GM12875 (cell line): ENCODE data around the gene CTIF.

ENCODE experiments used
- H3K4me3 ChIP-seq: one replicate; pipeline ENCODE4 v1.5.1; 2011; ENCODE audit warnings: low read depth, low read length, control low read depth
- CTCF ChIP-seq: IDR thresholded peaks from 2 replicates; pipeline ENCODE4 v1.5.1; 2011; ENCODE audit warnings: low read depth, mild to moderate bottlenecking, control low read depth, inconsistent platforms, low read length, moderate library complexity, borderline replicate concordance; ENCODE audit not compliant: insufficient read depth

CTIF gene

DNA sequence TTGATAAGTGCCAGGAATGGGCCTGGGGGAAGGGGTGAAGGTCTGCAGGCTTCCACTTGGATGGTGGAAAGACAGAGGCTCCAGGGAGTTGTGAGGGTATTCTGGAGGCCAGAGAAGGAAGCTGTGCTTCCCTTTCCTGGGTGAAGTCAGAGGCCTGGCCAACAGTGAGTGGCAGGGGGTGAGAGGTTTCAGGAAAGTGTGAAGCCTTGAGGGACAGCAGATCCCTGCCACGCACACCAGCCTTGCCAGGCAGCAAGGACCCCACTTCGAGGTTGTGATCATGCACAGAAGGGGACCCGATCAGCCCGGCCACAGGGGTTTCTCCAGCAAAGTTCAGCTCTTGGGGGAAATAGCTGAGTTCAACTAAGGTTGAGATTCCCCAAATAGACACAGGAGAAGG is 345.5 kb downstream of the CTIF start:
- no peak overlapping the region for H3K4me3 ChIP-seq
- no peak for TF ChIP-seq CTCF

DNA sequence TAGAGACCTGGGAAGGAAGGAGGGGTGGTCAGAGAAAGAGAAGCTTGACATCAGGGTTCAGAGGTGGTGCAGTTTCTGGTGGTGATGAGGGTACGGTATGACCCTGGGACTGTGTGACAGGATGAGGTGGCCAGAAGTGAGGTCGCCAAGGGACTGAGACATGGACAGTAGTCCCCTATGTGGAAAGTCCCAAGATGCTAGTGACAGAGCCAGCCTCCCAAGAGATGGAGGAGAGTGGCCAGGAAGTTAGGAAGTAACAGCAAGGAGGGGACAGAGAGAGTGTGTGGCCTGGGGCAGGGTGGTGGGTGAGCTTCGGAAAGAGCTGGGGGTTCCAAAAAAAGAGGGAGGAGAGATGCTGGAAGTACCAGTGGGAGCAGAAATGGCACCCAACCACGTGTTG is 345.9 kb downstream of the CTIF start:
- H3K4me3 ChIP-seq: no peak overlapping the region
- no peak for TF ChIP-seq CTCF

GRCh38 chr18:48885266-48885923 is 346.6 kb downstream of the CTIF start:
- no peak overlapping the region for H3K4me3 ChIP-seq
- TF ChIP-seq CTCF: no peak

GRCh38 chr18:48885924-48886400 is 347.1 kb downstream of the CTIF start:
- TF ChIP-seq CTCF: no peak
- no peak overlapping the region for H3K4me3 ChIP-seq

DNA sequence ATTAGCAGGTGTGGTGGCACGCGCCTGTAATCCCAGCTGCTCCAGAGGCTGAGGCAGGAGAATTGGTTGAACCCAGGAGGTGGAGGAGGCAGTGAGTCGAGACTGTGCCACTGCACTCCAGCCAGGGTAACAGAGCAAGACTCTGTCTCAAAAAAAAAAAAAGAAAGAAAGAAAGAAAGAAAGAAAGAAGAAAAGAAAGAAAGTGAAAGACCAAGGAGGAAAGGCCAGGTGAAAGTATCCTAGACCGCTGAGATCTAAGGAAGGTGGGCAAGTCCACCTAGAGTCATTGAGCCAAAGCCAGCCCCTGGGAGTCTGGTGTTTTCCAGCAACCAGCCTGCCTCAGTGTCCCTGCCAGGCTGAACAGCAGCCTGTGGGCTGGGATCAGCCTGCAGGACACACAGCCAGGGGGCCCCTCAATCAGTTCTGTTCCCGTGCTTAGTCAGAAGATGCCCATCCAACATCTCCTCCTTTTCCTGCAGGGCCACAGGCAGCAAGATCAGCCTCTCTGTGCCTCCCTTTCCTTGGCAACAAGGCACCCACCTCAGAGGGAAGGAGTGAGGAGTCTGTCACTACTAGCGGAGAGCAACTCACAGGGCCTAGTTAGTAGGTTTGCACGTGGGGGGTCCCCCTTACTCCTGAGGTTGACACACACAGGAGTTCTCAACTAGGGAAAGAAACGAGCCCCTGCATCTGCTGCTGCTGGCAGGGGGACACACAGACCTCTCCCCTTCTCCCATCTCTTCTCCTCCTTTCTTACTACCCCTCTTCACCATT is 347.9 kb downstream of the CTIF start:
- TF ChIP-seq CTCF: no peak
- H3K4me3 ChIP-seq: no peak overlapping the region

GRCh38 chr18:48887294-48887904 is 348.6 kb downstream of the CTIF start:
- no peak overlapping the region for H3K4me3 ChIP-seq
- TF ChIP-seq CTCF: no peak
